Neural cell (in vitro differentiated cells): ENCODE measurements around the gene HEPACAM.

ENCODE experiments used
- EP300 ChIP-seq: fragments of 450-650 bp; conservative IDR thresholded peaks from 2 replicates; pipeline ENCODE4 v1.6.1; 2014; ENCODE audit warnings: antibody characterized with exemption, mild to moderate bottlenecking, moderate library complexity; ENCODE audit not compliant: poor library complexity, severe bottlenecking
- MXI1 ChIP-seq: fragments of 450-650 bp; conservative IDR thresholded peaks from 2 replicates; pipeline ENCODE4 v1.6.1; 2014; ENCODE audit warnings: antibody characterized with exemption, mild to moderate bottlenecking; ENCODE audit not compliant: poor library complexity, severe bottlenecking
- POLR2AphosphoS5 ChIP-seq: IDR thresholded peaks from 2 replicates; pipeline ENCODE4 v1.6.1; 2012
- RAD21 ChIP-seq: fragments of 450-650 bp; conservative IDR thresholded peaks from 2 replicates; pipeline ENCODE4 v1.6.1; 2014; ENCODE audit warnings: antibody characterized with exemption, mild to moderate bottlenecking, moderate library complexity
- REST ChIP-seq: IDR thresholded peaks from 2 replicates; pipeline ENCODE4 v1.6.1; 2012; ENCODE audit warnings: borderline replicate concordance
- TAF1 ChIP-seq: IDR thresholded peaks from 2 replicates; pipeline ENCODE4 v1.6.1; 2012; ENCODE audit warnings: low read depth
- TF ChIP-seq, protein P1 (sequence below): fragments of 450-650 bp; IDR thresholded peaks from 2 replicates; pipeline ENCODE4 v1.5.1; 2014; ENCODE audit warnings: antibody characterized with exemption, mild to moderate bottlenecking, moderate library complexity; ENCODE audit not compliant: poor library complexity, severe bottlenecking

DNA sequence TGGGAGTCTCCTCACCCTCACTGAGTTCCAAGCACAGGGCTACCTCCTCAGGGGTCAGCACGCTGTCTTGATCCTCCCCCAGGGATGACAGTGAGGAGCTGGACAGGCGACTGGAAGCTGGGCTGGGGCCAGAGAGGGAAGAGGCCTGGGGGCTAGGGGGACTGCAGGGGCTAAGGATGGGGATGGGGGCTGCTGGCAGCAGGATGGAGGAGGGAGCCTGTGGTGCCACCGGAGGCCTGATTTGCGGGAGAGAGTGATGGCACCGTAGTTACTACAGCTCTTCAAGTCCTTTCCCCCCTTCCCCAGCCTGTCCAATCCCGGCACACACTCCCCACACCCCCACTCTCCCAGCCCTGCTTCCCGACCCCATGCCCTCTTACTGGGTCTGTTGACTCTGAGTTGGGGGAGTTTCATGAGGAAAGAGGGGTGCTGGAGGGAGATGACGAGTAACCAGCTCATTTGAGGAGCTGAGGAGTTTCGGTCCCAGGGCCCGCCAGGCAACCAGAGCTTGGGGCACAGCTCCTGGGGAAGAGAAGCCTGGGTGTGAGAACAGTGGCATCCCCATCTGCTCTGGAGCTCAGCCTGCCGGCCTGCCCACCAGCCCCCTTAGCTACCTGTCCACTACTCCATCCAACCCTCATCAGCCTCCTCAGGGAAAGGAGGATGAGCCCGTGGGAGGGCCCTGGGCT is 48.7 kb downstream of the HEPACAM start:
- TF ChIP-seq, protein P1, sequence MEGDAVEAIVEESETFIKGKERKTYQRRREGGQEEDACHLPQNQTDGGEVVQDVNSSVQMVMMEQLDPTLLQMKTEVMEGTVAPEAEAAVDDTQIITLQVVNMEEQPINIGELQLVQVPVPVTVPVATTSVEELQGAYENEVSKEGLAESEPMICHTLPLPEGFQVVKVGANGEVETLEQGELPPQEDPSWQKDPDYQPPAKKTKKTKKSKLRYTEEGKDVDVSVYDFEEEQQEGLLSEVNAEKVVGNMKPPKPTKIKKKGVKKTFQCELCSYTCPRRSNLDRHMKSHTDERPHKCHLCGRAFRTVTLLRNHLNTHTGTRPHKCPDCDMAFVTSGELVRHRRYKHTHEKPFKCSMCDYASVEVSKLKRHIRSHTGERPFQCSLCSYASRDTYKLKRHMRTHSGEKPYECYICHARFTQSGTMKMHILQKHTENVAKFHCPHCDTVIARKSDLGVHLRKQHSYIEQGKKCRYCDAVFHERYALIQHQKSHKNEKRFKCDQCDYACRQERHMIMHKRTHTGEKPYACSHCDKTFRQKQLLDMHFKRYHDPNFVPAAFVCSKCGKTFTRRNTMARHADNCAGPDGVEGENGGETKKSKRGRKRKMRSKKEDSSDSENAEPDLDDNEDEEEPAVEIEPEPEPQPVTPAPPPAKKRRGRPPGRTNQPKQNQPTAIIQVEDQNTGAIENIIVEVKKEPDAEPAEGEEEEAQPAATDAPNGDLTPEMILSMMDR = no peak
- TF ChIP-seq TAF1 (no peak), EP300 (no peak), MXI1 (no peak), RAD21 (no peak), POLR2AphosphoS5 (no peak), REST (no peak)
